ENCODE measurements around the gene C2orf92.

Gene C2orf92

GRCh38 chr2:97733341-97734035 is 64.0 kb downstream of the C2orf92 start:
- no peak overlapping the region for H3K4me3 ChIP-seq (ENCODE audit: low read depth, low read length)
- TF ChIP-seq, protein P1, sequence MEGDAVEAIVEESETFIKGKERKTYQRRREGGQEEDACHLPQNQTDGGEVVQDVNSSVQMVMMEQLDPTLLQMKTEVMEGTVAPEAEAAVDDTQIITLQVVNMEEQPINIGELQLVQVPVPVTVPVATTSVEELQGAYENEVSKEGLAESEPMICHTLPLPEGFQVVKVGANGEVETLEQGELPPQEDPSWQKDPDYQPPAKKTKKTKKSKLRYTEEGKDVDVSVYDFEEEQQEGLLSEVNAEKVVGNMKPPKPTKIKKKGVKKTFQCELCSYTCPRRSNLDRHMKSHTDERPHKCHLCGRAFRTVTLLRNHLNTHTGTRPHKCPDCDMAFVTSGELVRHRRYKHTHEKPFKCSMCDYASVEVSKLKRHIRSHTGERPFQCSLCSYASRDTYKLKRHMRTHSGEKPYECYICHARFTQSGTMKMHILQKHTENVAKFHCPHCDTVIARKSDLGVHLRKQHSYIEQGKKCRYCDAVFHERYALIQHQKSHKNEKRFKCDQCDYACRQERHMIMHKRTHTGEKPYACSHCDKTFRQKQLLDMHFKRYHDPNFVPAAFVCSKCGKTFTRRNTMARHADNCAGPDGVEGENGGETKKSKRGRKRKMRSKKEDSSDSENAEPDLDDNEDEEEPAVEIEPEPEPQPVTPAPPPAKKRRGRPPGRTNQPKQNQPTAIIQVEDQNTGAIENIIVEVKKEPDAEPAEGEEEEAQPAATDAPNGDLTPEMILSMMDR (conservative IDR thresholded peaks at IDR 0.05; ENCODE audit: low read depth, low read length) = no peak
- no peak for DNase-seq (ENCODE audit: low read depth)

GRCh38 chr2:97734061-97735051 is 64.8 kb downstream of the C2orf92 start:
- DNase-seq (ENCODE audit: low read depth) = no peak
- no peak overlapping the region for H3K4me3 ChIP-seq (ENCODE audit: low read depth, low read length)
- TF ChIP-seq, protein P1 (conservative IDR thresholded peaks at IDR 0.05; ENCODE audit: low read depth, low read length) = no peak

DNA sequence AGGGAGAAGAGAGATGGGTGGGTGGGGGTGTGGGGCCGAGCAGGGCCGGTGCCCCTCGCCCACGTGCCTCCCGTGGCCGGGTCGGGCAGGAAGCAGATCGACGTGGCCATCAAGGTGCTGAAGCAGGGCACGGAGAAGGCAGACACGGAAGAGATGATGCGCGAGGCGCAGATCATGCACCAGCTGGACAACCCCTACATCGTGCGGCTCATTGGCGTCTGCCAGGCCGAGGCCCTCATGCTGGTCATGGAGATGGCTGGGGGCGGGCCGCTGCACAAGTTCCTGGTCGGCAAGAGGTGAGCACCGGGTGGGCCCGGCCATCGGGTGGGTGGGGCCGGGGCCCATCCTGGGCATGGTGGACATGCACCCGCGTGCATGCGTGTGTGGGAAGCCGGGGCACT is 65.6 kb downstream of the C2orf92 start:
- TF ChIP-seq, protein P1 (conservative IDR thresholded peaks at IDR 0.05; ENCODE audit: low read depth, low read length) = no peak
- no peak for DNase-seq (ENCODE audit: low read depth)
- H3K4me3 ChIP-seq (ENCODE audit: low read depth, low read length) = no peak overlapping the region

GRCh38 chr2:97736185-97736584 is 66.7 kb downstream of the C2orf92 start:
- DNase-seq (ENCODE audit: low read depth) = no peak
- TF ChIP-seq, protein P1 (conservative IDR thresholded peaks at IDR 0.05; ENCODE audit: low read depth, low read length) = no peak
- no peak overlapping the region for H3K4me3 ChIP-seq (ENCODE audit: low read depth, low read length)

DNA sequence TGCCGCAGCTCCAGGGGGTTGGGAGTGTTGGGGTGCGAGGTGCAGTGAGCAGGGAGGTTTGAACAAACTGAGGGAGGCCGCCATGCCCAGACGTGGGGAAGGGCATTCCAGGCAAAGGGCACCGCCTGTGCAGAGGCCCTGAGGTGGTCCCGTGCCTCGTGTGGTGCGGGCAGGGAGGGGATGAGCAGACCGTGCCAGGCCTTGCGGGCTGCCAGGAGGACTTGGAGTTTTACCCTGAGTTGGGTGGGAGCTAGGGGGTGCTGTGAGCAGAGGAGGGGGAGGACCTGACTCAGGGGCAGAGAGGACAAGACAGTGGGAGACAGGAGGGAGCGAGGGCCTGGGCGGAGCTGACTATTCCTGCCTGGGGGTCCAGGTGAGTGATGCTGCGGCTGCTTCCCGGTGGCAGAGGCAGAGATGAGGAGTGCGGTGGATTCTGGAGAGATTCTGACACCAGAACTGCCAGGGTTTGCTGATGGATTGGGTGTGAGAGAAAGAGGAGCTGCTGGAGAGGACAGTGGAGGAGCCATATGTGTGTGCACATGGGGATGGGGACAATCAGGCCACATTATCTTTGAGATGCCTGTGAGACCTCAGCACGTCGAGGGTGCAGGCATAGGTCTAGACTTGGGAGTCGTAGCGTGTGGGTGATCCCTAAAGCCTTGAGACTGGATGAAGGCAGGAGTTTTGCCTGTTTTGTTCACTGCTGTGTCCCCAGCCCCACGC is 67.3 kb downstream of the C2orf92 start:
- TF ChIP-seq, protein P1 (conservative IDR thresholded peaks at IDR 0.05; ENCODE audit: low read depth, low read length) = no peak
- H3K4me3 ChIP-seq (ENCODE audit: low read depth, low read length) = no peak overlapping the region
- no peak for DNase-seq (ENCODE audit: low read depth)

DNA sequence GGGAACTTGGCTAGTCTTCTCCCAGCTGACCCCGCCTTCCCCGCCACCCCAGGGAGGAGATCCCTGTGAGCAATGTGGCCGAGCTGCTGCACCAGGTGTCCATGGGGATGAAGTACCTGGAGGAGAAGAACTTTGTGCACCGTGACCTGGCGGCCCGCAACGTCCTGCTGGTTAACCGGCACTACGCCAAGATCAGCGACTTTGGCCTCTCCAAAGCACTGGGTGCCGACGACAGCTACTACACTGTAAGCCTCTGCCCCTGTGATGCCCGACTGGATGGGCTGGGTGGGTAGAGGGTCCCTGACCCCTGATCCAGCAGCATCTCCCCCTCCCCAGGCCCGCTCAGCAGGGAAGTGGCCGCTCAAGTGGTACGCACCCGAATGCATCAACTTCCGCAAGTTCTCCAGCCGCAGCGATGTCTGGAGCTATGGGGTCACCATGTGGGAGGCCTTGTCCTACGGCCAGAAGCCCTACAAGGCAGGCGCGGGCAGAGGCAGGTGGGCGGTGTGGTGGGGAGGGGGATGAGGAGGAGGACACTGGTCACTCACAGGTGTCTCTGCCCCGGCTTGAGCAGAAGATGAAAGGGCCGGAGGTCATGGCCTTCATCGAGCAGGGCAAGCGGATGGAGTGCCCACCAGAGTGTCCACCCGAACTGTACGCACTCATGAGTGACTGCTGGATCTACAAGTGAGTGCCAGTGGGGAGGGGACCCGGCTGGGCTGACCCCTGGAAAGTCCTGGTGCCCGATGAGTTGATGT is 68.1 kb downstream of the C2orf92 start:
- H3K4me3 ChIP-seq (ENCODE audit: low read depth, low read length) = no peak overlapping the region
- no peak for DNase-seq (ENCODE audit: low read depth)
- TF ChIP-seq, protein P1 (conservative IDR thresholded peaks at IDR 0.05; ENCODE audit: low read depth, low read length) = no peak

All from choroid plexus epithelial cell (primary cell).